Activated T-helper 2 cell treated with anti-CD3 and anti-CD28 coated beads, Interferon-gamma antibody, Interleukin-2, Interleukin-4, amounts not matched to agents 10 μg/mL and 5 μg/mL and 100 μg/mL, durations not matched to agents 14 hours and 24 hours and 36 hours (primary cell): ENCODE measurements around the gene CDYL. TPM values are rescaled to one million over a fixed set of nuclear protein-coding genes. Genes with fewer than 3 reads are reported as not detected.
"Not testable (repeated sequence)": the region's sequence is repeated elsewhere in the genome, so short reads cannot be mapped to it uniquely, and the experiment has no call there.

Experiments
- DNase-seq: peaks from one replicate; pipeline ENCODE4 v3.0.0; 2021; ENCODE audit warnings: low spot score
- H3K27ac Mint-ChIP-seq: one replicate; pipeline ENCODE4 v1.8.0; 2021; ENCODE audit warnings: mixed read lengths
- H3K27me3 Mint-ChIP-seq: one replicate; pipeline ENCODE4 v1.8.0; 2021; ENCODE audit warnings: low read depth, mixed read lengths
- H3K36me3 Mint-ChIP-seq: one replicate; pipeline ENCODE4 v1.8.0; 2021; ENCODE audit warnings: low read depth, mixed read lengths
- H3K4me1 Mint-ChIP-seq: one replicate; pipeline ENCODE4 v1.8.0; 2021; ENCODE audit warnings: low read depth, mixed read lengths
- H3K4me3 Mint-ChIP-seq: one replicate; pipeline ENCODE4 v1.8.0; 2021; ENCODE audit warnings: low read depth, mild to moderate bottlenecking, moderate library complexity, mixed read lengths
- H3K9me3 Mint-ChIP-seq: one replicate; pipeline ENCODE4 v1.8.0; 2021; ENCODE audit warnings: mixed read lengths
- intact Hi-C: fragments of 100-400 bp; cut with micrococcal nuclease; formaldehyde crosslinking; loops from one replicate; pipeline ENCODE4 v1.15.1; 2023
- total RNA-seq: library from RNA; stranded (reverse); gene quantifications from 2 replicates; pipeline ENCODE4 v1.2.3, GENCODE V29; 2022

The CDYL gene
- total RNA-seq, 1 donor from 2014 or later = 40.9 TPM

DNA sequence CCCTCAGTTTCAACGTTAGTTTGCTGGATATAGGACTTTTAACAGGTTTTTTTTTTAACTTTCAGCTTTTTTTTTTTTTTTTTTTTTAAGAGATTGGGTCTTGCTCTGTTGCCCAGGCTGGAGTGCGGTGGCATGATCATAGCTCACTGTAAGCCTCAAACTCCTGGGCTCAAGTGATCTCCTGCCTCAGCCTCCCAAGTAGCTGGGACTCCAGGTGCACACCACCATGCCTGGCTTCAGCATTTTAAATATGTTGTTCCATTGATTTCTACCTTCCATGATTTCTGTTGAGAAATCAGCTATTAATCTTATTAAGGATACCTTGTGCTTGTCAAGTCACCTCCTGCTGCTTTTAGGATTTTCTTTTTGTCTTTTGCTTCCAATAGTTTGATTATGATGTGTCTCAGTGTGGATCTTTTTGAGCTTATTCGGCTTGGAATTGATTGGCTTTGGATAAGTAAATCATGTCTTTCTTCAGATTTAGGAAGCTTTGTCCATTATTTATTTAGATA lies 52.0 kb downstream of the CDYL start:
- intact Hi-C loops = no loop called here
- H3K27ac Mint-ChIP-seq = no peak overlapping the region
- peaks cover 9% of the 10 kb centered on the region for H3K4me1 Mint-ChIP-seq
- peaks cover 59% of the 10 kb centered on the region for H3K9me3 Mint-ChIP-seq
- no peak for DNase-seq
- H3K27me3 Mint-ChIP-seq = no peaks in the 10 kb centered on the region
- H3K36me3 Mint-ChIP-seq = peaks cover 26% of the 10 kb centered on the region
- no peak overlapping the region for H3K4me3 Mint-ChIP-seq

DNA sequence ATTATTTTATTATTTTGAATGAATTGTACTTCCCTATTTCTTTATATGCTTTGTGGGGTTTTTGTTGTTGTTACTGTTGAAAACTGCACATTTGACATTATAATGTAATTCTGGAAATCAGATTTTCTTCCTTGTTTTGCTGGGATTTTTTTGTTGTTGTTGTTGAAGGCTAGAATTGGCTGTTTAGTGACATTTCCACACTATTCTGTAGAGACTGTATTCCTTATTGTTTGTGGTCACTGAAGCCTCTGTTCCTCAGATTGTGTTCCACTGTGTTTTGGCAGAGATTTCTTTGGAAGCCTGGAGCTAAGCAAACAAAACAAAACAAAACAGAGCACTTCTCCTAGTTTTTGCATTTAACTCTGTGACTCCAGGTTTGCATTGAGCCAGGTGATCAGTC lies 52.9 kb downstream of the CDYL start:
- Mint-ChIP-seq H3K36me3 (peaks cover 26% of the 10 kb centered on the region), H3K9me3 (peaks cover 56% of the 10 kb centered on the region), H3K27me3 (no peaks in the 10 kb centered on the region), H3K4me3 (no peak overlapping the region), H3K4me1 (peaks cover 9% of the 10 kb centered on the region), H3K27ac (no peak overlapping the region)
- no peak for DNase-seq
- intact Hi-C loops = no loop called here

DNA sequence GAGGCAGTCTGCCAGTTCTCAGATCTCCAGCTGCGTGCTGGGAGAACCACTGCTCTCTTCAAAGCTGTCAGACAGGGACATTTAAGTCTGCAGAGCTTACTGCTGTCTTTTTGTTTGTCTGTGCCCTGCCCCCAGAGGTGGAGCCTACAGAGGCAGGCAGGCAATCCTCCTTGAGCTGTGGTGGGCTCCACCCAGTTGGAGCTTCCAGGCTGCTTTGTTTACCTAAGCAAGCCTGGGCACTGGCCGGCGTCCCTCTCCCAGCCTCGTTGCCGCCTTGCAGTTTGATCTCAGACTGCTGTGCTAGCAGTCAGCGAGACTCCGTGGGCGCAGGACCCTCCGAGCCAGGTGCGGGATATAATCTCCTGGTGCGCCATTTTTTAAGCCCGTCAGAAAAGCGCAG lies 59.3 kb downstream of the CDYL start:
- H3K36me3 Mint-ChIP-seq = peaks cover 20% of the 10 kb centered on the region
- intact Hi-C loops, DNase-seq, H3K27me3 Mint-ChIP-seq, H3K4me3 Mint-ChIP-seq, H3K27ac Mint-ChIP-seq: not testable (repeated sequence)
- H3K4me1 Mint-ChIP-seq = peaks cover 10% of the 10 kb centered on the region
- peaks cover 23% of the 10 kb centered on the region for H3K9me3 Mint-ChIP-seq

DNA sequence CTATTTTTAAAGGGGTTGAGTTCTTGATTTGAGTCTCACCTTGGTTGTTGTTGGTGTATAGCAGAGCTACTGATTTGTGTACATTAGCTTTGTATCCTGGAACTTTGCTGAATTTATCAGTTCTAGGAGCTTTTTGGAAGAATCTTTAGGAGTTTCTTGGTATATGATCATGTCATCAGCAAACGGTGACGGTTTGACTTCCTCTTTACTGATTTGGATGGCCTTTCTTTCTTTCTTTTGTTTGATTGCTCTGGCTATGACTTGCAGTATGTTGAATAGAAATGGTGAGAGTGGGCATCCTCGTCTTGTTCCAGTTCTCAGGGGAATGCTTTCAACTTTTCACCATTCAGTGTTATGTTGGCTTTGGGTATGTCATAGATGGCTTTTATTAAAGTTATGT lies 64.0 kb downstream of the CDYL start:
- Mint-ChIP-seq H3K36me3 (peaks cover 50% of the 10 kb centered on the region), H3K9me3 (peaks cover 47% of the 10 kb centered on the region), H3K4me1 (peaks cover 24% of the 10 kb centered on the region), H3K4me3 (no peak overlapping the region), H3K27ac (no peak overlapping the region), H3K27me3 (no peaks in the 10 kb centered on the region)
- no peak for DNase-seq
- intact Hi-C loops = no loop called here

DNA sequence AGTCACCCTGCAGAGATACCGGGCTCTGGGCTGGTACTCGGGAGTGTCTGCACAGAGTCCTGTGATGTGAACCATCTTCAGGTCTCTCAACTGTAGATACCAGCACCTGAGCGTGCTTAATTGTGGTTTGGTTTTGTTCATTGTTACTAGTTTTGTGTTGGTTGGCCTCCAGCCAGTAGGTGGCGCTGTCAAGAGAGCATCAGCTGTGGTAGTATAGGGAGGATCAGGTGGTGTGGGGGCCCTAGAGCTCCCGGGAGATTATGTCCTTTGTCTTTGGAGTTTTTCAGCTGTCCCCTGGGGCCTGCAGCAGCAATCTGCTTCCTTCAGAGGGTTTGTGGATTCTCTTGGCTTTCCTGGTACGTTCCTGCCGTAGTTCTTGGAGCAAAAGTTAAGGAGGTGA lies 67.9 kb downstream of the CDYL start:
- intact Hi-C loops = no loop called here

DNA sequence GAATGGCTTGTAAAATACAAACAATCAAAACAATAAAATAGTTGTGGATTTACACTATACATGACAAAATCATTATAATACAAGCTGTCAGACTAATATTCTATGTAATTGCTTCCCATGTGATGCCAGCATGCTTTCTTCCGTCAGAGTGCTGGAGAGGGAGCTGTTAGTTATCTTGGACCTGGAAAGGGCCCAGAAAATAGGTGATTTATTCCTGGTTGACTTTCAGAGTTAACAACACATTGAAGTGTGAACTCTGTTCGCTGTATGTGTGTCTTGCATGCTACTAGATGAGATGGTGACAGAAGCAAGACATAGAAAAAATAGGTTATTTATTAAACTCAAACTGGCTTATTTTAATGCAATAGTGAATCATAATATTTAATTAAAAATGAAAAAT lies 70.2 kb downstream of the CDYL start:
- peaks cover 7% of the 10 kb centered on the region for H3K4me1 Mint-ChIP-seq

More for the DNA sequence above, 67.9 kb downstream of the CDYL start:
- Mint-ChIP-seq H3K4me1 (peaks cover 22% of the 10 kb centered on the region), H3K36me3 (peaks cover 37% of the 10 kb centered on the region), H3K9me3 (peaks cover 43% of the 10 kb centered on the region), H3K4me3 (no peak overlapping the region), H3K27ac (no peak overlapping the region), H3K27me3 (no peaks in the 10 kb centered on the region)
- DNase-seq = no peak

DNA sequence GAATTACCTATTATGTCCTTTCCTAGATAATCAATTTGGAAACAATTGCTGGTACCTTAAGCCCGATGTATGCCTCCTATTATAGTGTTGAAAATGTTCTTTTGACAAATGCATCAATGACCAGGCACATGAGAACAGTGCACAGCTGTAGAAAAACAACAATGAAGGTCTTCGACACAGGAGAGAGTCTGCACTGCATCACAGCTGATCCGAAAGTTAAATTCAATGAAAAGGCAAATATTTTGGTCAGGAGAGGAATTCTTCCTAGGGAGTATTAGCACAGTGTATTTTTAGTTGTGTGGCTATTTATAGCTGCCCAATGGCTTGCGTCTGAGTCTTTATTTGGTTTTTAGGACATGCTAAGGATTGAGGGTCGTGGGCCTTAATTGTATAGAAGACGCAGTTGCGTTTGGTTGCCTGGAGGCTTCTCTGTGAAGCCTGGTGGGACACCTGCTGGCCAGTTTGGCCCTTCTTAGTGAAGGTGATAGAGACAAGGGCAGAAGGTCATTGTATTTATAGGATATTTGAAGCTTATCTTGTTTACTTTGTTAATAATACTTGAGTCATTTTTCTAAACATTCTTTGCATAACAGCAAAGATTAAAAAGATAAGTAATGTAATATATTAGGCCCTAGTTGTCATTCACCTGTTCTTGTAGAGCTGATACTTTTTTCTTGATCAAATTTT lies 72.3 kb downstream of the CDYL start:
- Mint-ChIP-seq H3K4me1 (peaks cover 7% of the 10 kb centered on the region), H3K4me3 (no peak overlapping the region), H3K27me3 (no peaks in the 10 kb centered on the region), H3K36me3 (peaks cover 10% of the 10 kb centered on the region), H3K27ac (no peak overlapping the region), H3K9me3 (peaks cover 6% of the 10 kb centered on the region)
- intact Hi-C loops = no loop called here
- no peak for DNase-seq

More for the DNA sequence above, 70.2 kb downstream of the CDYL start:
- Mint-ChIP-seq H3K27me3 (no peaks in the 10 kb centered on the region), H3K27ac (no peak overlapping the region), H3K4me3 (no peak overlapping the region), H3K9me3 (peaks cover 23% of the 10 kb centered on the region), H3K36me3 (peaks cover 23% of the 10 kb centered on the region)
- no peak for DNase-seq
- intact Hi-C loops = no loop called here

DNA sequence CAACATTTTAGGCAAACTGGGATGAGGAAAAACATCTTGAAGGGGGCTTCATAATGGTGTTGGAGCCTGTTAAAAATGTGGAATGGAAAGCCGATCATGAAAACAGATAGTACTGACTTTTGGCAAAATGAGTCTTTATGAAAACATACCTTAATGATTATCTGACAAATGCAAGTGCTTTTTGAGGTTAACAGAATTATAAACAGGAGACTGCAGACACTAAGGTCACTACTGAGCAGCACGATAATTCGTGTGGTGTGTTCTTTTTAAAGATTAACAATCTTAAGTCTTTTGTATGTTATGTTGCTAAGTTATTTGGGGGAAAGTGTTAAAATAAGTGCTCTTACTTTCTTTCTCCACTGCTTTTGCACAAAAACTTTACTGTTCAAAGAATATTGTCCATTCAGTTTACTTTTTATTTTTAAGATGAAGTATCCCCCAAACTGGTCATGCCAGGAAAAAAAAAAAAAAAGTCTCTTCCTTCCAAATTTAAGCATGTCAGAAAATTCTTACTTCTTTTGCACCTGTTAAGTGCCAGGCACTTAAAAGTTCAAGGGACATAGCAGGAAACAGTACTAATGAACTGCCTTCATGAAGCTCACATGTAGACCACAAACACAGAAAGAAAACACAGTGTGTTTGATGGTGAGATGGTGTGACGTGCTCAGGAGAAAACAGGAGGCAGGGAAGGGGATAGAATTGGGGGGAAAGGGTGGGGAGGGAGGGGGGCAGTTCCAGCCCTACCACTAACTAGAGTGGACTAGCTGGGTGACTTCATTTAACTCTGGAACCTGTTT lies 73.2 kb downstream of the CDYL start:
- H3K4me1 Mint-ChIP-seq = peaks cover 16% of the 10 kb centered on the region
- H3K27ac Mint-ChIP-seq = no peak overlapping the region
- intact Hi-C loops = loop anchor here (5.0 kb wide), 1 partner anchor 72 kb away; the partner anchor contains the start of gene CDYL
- peaks cover 2% of the 10 kb centered on the region for H3K36me3 Mint-ChIP-seq
- no peak for DNase-seq
- no peaks in the 10 kb centered on the region for H3K27me3 Mint-ChIP-seq
- H3K9me3 Mint-ChIP-seq = no peaks in the 10 kb centered on the region
- H3K4me3 Mint-ChIP-seq = no peak overlapping the region

DNA sequence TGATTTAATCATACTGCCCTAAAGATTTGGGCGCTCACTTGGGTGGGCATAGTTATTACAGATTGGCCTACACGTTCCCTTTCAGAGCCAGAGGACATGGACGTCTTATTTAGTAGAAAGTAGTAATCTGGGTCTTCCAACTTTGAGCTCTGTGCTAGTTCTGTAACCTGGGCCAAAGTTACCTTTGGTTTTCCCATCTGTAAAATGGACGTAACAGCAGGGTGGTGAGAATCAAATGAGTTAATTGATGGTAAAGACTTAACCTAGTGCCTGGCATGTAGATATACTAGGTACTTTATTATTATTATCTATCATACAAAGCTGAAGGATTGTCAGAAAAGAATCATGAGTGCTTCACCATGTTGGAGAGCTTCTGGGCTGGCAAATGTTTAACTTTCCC lies 74.8 kb downstream of the CDYL start:
- H3K4me1 Mint-ChIP-seq = peaks cover 22% of the 10 kb centered on the region

DNA sequence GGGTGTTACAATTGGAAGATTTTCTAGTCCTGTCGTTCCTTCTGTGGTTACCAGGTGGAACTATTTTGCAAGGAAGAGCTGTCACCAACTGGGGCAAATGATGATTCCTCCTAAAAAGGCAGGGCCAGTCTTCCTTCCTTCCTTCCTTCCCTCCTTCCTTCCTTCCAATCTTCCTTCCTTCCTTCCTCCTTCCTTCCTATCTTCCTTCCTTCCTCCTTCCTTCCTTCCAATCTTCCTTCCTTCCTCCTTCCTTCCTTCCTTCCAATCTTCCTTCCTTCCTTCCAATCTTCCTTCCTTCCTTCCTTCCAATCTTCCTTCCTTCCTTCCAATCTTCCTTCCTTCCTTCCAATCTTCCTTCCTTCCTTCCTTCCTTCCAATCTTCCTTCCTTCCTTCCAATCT lies 76.0 kb downstream of the CDYL start:
- H3K36me3 Mint-ChIP-seq, DNase-seq, H3K27ac Mint-ChIP-seq, H3K27me3 Mint-ChIP-seq, H3K9me3 Mint-ChIP-seq, H3K4me3 Mint-ChIP-seq: not testable (repeated sequence)
- intact Hi-C loops = loop anchor here (5.0 kb wide), 1 partner anchor 75 kb away; the partner anchor contains the start of gene CDYL
- peaks cover 24% of the 10 kb centered on the region for H3K4me1 Mint-ChIP-seq

More for the DNA sequence above, 74.8 kb downstream of the CDYL start:
- no peak for DNase-seq
- intact Hi-C loops = loop anchor here (5.0 kb wide), 1 partner anchor 74 kb away; the partner anchor contains the start of gene CDYL
- H3K9me3 Mint-ChIP-seq = no peaks in the 10 kb centered on the region
- no peak overlapping the region for H3K4me3 Mint-ChIP-seq
- H3K27ac Mint-ChIP-seq = no peak overlapping the region
- H3K27me3 Mint-ChIP-seq = no peaks in the 10 kb centered on the region
- no peaks in the 10 kb centered on the region for H3K36me3 Mint-ChIP-seq

DNA sequence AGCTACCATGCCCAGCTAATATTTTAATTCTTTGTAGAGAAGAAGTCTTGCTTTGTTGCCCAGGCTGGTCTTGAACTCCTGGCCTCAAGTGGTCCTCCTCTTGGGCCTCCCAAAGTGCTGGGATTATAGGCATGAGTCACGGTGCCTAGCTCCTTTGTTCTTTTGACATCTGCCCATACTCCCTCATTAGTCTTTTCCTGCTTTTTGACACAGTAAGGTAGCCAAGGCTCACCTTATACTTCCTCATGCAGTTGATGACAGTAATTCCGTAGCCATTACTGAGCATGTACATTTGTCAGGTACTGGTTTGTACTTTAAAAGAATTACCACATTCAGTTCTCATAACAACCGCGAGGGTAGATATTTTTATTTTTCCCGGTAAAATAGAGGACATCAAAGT lies 76.7 kb downstream of the CDYL start:
- H3K4me1 Mint-ChIP-seq = peaks cover 24% of the 10 kb centered on the region
- H3K9me3 Mint-ChIP-seq = no peaks in the 10 kb centered on the region
- DNase-seq = no peak

DNA sequence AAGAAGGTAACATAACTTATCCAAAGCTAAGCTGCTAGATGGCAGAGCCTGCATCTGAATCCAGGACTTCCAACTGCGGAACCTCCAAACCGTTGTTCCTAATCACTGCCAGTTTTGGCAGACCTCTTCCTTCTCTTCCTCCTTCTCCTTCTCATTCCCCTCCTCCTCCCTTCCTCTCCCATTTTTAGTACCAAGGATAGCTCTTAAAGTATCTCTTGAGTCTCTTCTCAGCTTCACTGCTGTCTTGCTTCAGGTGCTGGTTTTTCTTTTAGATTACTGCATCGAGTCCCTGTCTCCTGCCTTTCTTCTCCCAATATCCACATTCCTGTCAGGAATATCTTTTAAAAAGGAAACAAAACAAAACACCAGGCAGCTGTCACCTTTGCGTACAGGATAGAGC lies 77.1 kb downstream of the CDYL start:
- intact Hi-C loops = loop anchor here (5.0 kb wide), 1 partner anchor 76 kb away; the partner anchor contains the start of gene CDYL
- DNase-seq = no peak
- H3K4me1 Mint-ChIP-seq = peaks cover 24% of the 10 kb centered on the region
- no peak overlapping the region for H3K27ac Mint-ChIP-seq
- no peaks in the 10 kb centered on the region for H3K9me3 Mint-ChIP-seq
- H3K36me3 Mint-ChIP-seq = no peaks in the 10 kb centered on the region
- no peak overlapping the region for H3K4me3 Mint-ChIP-seq
- no peaks in the 10 kb centered on the region for H3K27me3 Mint-ChIP-seq

More for the DNA sequence above, 76.7 kb downstream of the CDYL start:
- no peaks in the 10 kb centered on the region for H3K27me3 Mint-ChIP-seq
- no peak overlapping the region for H3K4me3 Mint-ChIP-seq
- intact Hi-C loops = loop anchor here (5.0 kb wide), 1 partner anchor 76 kb away; the partner anchor contains the start of gene CDYL
- H3K27ac Mint-ChIP-seq = no peak overlapping the region
- no peaks in the 10 kb centered on the region for H3K36me3 Mint-ChIP-seq
